ENCODE results near the gene ZHX3.
A peak's percentile ranks its signal among the peaks of the same experiment; 100 is the strongest.

The ZHX3 gene

GRCh38 chr20:41183391-41183790 is 134.1 kb downstream of the ZHX3 start:
- no peak for DNase-seq

GRCh38 chr20:41182296-41183212 is 135.0 kb downstream of the ZHX3 start:
- DNase-seq: no peak

GRCh38 chr20:41181567-41181966 is 136.0 kb downstream of the ZHX3 start:
- DNase-seq: no peak

- no peak for DNase-seq
These were observed 136.8 kb downstream of the ZHX3 start for GRCh38 chr20:41180599-41181333.

- DNase-seq: no peak
These were observed 137.6 kb downstream of the ZHX3 start for GRCh38 chr20:41179961-41180360.

GRCh38 chr20:41178904-41179432 is 138.6 kb downstream of the ZHX3 start:
- DNase-seq: no peak

- DNase-seq: no peak
These were observed 139.0 kb downstream of the ZHX3 start for GRCh38 chr20:41178495-41178894.

GRCh38 chr20:41177636-41178035 is 139.9 kb downstream of the ZHX3 start:
- no peak for DNase-seq

- DNase-seq: no peak
These were observed 140.6 kb downstream of the ZHX3 start for GRCh38 chr20:41176711-41177552.

GRCh38 chr20:41175727-41176330 is 141.7 kb downstream of the ZHX3 start:
- no peak for DNase-seq

- DNase-seq: no peak
These were observed 142.3 kb downstream of the ZHX3 start for GRCh38 chr20:41175201-41175651.

GRCh38 chr20:41174782-41175181 is 142.7 kb downstream of the ZHX3 start:
- no peak for DNase-seq

GRCh38 chr20:41174373-41174772 is 143.2 kb downstream of the ZHX3 start:
- no peak for DNase-seq

- DNase-seq: no peak
These were observed 143.7 kb downstream of the ZHX3 start for GRCh38 chr20:41173791-41174341.

- peak; percentile 50 to 60 for DNase-seq
These were observed 144.3 kb downstream of the ZHX3 start for GRCh38 chr20:41173161-41173721.

GRCh38 chr20:41172296-41173140 is 145.0 kb downstream of the ZHX3 start:
- DNase-seq: no peak

- DNase-seq: no peak
These were observed 145.7 kb downstream of the ZHX3 start for GRCh38 chr20:41171736-41172295.

GRCh38 chr20:41170386-41171105 is 147.0 kb downstream of the ZHX3 start:
- DNase-seq: no peak

GRCh38 chr20:41169791-41170351 is 147.7 kb downstream of the ZHX3 start:
- DNase-seq: no peak
